Nasal cavity respiratory epithelium epithelial cell of viscerocranial mucosa (primary cell): ENCODE measurements around the gene POLDIP3. TPM values are rescaled to one million over a fixed set of nuclear protein-coding genes. Genes with fewer than 3 reads are reported as not detected.

Experiments
- total RNA-seq: library from RNA; depleted of rRNA; stranded (reverse); fragments of >200 nt; gene quantifications from 2 replicates; pipeline ENCODE4 v1.2.3, GENCODE V29; 2014

The POLDIP3 gene, protein sequence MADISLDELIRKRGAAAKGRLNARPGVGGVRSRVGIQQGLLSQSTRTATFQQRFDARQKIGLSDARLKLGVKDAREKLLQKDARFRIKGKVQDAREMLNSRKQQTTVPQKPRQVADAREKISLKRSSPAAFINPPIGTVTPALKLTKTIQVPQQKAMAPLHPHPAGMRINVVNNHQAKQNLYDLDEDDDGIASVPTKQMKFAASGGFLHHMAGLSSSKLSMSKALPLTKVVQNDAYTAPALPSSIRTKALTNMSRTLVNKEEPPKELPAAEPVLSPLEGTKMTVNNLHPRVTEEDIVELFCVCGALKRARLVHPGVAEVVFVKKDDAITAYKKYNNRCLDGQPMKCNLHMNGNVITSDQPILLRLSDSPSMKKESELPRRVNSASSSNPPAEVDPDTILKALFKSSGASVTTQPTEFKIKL
- 21.5 and 30.1 TPM in 2 replicates for total RNA-seq

DNA sequence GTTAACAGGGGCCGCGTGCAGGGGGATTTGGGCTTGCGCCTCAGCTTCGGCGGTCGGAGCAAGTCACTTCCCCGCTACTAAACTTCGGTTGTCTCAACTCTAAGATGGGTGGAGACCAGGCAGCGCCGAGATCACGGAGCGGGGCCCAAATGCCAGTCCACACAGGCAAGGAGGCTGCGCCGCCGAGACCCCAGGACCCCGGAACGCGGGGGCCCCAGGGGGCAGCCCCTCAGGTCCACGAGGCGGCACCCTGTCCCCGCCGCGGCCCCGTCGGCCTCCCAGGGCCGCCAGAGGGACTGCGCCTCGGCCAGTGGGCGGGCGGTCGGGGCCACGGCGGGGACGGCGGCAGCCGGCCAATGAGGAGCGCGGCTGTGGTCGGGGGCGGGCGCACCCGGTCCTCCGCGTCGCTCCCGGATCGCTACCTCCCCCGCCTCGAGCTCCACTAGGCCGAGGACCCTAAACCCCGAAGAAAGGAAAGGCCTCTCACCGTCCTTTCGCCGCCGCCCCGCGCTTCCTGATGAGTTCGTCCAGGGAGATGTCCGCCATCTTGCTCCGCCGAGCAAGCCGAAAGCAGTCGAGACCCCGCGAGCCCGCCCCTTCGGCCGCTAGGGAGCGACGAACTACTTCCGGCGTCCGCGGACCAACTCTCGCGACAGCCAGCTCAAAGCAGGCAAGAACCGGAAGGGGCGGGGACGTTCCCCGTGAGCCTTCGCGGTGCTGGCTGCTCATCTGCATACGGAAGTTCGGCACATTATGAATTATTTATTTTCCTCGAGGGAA, at the start of gene POLDIP3:
Gene POLDIP3 (minus strand): TSS at position 572 of the 780 bp plus-strand sequence. CDS start 26 bp downstream, at position 546.

DNA sequence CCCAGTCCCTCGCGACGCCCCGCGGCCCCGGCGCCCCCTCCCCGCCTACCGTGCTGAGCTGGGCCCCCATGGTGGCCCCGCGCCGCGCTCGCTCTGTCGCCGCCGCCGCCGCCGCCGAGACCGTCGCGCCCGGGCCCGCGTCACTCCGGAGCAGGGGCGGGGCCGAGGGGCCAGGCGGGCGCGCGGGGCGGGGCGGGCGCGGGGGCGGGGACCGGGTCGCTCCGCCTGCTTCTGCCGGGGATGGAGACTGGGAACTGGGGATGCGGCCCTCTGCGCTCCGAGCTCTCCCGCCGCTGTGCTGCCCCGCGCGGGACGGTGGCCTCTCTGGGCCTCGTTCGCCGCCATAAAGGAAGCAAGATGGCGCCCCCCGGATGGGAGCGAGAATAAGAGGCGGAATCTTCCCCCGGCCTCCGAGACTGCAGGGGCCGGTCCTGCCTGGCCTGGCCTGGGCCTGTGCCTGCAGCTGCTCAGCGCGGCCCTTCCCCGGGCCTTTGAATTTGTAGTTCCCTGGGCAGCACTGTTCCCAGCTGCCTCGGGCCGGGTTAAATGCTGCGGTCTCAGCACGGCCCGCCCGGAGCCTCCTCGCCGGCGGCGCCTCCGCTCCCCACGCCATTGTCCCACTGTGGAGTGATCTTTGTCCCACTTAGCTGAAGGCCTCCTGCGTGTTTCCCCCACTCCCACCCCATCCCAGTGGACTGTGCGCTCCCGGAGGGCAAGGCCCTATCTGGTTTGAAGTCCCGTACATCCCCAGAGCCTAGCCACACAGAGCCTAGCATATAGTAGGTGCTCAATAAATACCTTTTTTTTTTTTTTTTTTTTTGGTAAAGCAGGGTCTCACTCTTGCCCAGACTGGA, 34.8 kb upstream of the POLDIP3 start, which contains the start of gene CYB5R3:
Gene CYB5R3 (minus strand): TSS at position 147 of the 854 bp plus-strand sequence. CDS start 77 bp downstream, at position 70.

DNA sequence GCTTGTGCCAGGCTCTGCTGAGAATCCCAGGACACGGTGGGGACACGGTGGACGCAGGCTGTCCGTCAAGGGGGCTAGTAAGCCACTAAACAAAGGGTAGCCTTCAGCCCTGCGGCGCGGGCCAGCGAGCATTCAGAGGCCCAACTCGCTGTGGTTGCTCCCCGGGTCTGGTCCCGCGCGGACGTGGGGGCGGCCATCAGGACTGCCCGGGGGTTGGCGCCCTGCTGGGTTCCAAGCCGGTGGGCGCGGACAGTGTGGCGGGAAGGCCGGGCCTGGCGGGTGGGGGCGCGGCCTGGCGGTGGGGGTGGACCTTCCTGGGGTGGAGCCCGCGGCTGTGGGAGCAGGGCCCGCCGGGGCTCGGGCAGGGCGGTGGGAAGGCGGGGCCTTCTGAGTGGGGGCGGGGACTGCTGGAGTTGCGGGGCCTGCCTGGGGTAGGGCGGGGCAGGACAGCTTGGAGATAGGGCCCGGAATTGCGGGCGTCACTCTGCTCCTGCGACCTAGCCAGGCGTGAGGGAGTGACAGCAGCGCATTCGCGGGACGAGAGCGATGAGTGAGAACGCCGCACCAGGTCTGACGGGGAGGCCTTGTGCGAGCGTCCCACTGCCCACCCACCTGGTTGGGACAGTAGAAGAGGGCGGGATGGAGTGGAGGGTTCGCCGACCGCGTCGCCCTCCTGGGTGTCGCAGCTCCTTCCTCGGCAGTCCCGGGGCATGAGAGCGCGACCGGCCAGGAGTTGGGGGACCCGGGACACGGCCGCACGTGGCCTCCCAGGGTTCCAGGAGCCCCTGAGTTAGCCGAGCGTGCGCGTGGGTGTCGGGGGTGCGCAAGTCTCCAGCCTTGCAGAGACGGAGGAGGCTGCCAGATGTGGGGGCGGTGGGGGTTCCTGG, 61.0 kb downstream of the POLDIP3 start, which contains the start of gene SERHL2:
Gene SERHL2 (plus strand): TSS at position 482 of the 887 bp plus-strand sequence. CDS start 65 bp downstream, at position 547.

Other genes starting within 250 kb of the POLDIP3 start
- 0.07 TPM in 1 of 2 replicates, not detected in the other for gene NFAM1, start 182.5 kb downstream of the POLDIP3 start, total RNA-seq
- gene RRP7A, start 95.1 kb downstream of the POLDIP3 start, total RNA-seq: 29.5 and 34.5 TPM in 2 replicates
- gene SERHL2, start 60.9 kb downstream of the POLDIP3 start, total RNA-seq: 1.0 and 1.6 TPM in 2 replicates
- under 0.01 and 0.14 TPM in 2 replicates for gene ATP5MGL, start 25.7 kb upstream of the POLDIP3 start, total RNA-seq
- 12.6 and 35.2 TPM in 2 replicates for gene CYB5R3, start 34.5 kb upstream of the POLDIP3 start, total RNA-seq
- gene A4GALT, start 106.0 kb upstream of the POLDIP3 start, total RNA-seq: 13.3 and 57.2 TPM in 2 replicates
- 70.7 and 113 TPM in 2 replicates for gene ARFGAP3, start 242.4 kb upstream of the POLDIP3 start, total RNA-seq